Measurements from ENCODE around the gene ADAMTS14.

GRCh38 chr10:70622541-70622940 is 49.8 kb upstream of the ADAMTS14 start:
- no peak for TF ChIP-seq CTCF (optimal IDR thresholded peaks at IDR 0.05 in 1 of 3, IDR thresholded peaks at IDR 0.05 in 1 of 3, conservative IDR thresholded peaks at IDR 0.05 in 1 of 3; ENCODE audit: extremely low read depth in 1 of 3, insufficient read depth in 2 of 3, low read length in 3 of 3)
- TF ChIP-seq EZH2 (IDR thresholded peaks at IDR 0.05; ENCODE audit: low read length): no peak
